ENCODE data around the gene TAF5L.

DNA sequence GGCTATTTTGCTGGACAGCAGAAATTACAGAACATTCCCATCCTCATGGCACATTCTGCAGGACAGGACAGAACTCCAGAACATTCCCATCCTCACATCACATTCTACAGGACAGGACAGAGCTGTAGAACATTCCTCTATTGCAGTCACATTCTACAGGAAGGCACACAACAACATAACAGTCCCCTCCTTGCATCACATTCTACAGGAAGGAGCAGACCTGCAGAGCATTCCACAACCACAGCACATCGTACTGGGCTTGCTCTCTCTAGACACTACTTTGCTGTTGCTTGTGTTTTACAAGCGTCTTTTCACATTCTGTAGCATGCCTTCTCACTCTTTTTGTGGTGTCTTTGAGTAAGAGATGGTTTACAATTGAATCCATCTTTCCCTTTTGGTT, 40.6 kb downstream of the TAF5L start:
- TF ChIP-seq, protein P1, sequence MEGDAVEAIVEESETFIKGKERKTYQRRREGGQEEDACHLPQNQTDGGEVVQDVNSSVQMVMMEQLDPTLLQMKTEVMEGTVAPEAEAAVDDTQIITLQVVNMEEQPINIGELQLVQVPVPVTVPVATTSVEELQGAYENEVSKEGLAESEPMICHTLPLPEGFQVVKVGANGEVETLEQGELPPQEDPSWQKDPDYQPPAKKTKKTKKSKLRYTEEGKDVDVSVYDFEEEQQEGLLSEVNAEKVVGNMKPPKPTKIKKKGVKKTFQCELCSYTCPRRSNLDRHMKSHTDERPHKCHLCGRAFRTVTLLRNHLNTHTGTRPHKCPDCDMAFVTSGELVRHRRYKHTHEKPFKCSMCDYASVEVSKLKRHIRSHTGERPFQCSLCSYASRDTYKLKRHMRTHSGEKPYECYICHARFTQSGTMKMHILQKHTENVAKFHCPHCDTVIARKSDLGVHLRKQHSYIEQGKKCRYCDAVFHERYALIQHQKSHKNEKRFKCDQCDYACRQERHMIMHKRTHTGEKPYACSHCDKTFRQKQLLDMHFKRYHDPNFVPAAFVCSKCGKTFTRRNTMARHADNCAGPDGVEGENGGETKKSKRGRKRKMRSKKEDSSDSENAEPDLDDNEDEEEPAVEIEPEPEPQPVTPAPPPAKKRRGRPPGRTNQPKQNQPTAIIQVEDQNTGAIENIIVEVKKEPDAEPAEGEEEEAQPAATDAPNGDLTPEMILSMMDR (conservative IDR thresholded peaks at IDR 0.05) = no peak
- TF ChIP-seq ZFX (IDR thresholded peaks at IDR 0.05) = no peak
